Measurements from ENCODE around the gene CEBPB. TPM values are rescaled to one million over a fixed set of nuclear protein-coding genes. Genes with fewer than 3 reads are reported as not detected.
A peak's percentile ranks its signal among the peaks of the same experiment; 100 is the strongest.
"Not testable (repeated sequence)": the region's sequence is repeated elsewhere in the genome, so short reads cannot be mapped to it uniquely, and the experiment has no call there.

Gene CEBPB
- polyA plus RNA-seq, 4 donors = 4.0 to 8.5 (median 4.9) TPM

DNA sequence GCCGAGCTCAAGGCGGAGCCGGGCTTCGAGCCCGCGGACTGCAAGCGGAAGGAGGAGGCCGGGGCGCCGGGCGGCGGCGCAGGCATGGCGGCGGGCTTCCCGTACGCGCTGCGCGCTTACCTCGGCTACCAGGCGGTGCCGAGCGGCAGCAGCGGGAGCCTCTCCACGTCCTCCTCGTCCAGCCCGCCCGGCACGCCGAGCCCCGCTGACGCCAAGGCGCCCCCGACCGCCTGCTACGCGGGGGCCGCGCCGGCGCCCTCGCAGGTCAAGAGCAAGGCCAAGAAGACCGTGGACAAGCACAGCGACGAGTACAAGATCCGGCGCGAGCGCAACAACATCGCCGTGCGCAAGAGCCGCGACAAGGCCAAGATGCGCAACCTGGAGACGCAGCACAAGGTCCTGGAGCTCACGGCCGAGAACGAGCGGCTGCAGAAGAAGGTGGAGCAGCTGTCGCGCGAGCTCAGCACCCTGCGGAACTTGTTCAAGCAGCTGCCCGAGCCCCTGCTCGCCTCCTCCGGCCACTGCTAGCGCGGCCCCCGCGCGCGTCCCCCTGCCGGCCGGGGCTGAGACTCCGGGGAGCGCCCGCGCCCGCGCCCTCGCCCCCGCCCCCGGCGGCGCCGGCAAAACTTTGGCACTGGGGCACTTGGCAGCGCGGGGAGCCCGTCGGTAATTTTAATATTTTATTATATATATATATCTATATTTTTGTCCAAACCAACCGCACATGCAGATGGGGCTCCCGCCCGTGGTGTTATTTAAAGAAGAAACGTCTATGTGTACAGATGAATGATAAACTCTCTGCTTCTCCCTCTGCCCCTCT is 1.1 kb downstream of the CEBPB start:
- DNase-seq (ENCODE audit: low read depth in 4 of 4, low spot score in 2 of 4) = peak in 1 of 4 donors; percentile 62

DNA sequence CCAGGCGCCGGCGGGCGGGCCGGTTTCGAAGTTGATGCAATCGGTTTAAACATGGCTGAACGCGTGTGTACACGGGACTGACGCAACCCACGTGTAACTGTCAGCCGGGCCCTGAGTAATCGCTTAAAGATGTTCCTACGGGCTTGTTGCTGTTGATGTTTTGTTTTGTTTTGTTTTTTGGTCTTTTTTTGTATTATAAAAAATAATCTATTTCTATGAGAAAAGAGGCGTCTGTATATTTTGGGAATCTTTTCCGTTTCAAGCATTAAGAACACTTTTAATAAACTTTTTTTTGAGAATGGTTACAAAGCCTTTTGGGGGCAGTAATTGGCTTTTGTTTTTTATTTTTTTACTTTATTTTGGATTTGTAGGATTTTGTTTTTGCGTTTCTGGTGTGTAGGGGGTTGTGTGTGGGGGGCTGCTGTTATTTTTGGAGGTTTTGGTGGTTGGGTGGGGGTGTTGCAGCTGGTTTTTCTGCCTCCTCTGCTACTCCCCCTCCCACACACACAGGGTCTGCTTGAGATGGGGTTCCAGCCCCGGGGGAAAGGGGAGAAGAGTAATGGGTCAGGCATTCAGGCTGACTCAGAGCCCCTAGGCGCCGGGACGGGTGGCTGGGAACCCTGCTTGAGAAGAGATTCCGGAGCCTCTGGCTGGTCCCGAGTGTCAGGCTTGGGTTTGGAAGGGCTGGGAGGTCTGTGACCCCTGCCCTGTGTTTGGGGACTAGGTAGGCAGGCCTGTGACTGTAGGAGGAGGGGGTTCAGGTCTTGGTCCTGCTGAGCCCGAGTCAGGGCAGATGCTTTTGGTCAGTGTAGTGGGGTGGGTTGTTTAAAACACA is 2.0 kb downstream of the CEBPB start:
- peak in 2 of 4 donors; percentile 51 to 62 for DNase-seq (ENCODE audit: low read depth in 4 of 4, low spot score in 2 of 4)

DNA sequence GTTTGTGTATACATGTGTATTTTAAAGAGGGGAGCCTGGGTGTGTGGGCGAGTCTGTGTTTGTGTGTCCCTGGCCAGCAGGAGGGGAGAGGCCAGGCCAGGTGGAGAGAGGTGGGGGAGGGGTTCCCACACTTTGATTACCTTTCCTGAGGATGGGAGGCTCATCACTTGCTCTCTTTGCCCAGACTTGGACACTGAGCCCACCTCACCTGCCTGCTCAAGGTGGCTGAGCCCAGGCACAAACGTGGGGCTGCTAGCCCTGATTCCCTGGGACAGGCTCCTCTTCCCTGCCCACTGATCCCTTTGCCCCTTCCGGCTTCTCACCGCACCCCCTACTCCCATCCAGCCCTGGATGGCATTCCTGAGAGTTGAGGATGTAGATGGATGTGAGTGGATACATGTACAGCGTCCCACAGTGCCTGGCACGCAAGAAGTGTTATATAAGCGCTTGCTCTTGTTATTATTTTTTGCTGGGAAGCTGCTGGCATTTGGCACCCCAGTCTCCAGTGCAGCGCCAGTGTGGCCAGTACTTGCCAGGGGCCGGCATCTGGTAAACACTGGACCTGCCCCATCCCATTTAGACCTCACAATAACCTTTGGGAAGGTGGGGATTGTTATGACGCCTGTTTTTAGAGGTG is 2.7 kb downstream of the CEBPB start:
- DNase-seq (ENCODE audit: low read depth in 4 of 4, low spot score in 2 of 4) = no peak

DNA sequence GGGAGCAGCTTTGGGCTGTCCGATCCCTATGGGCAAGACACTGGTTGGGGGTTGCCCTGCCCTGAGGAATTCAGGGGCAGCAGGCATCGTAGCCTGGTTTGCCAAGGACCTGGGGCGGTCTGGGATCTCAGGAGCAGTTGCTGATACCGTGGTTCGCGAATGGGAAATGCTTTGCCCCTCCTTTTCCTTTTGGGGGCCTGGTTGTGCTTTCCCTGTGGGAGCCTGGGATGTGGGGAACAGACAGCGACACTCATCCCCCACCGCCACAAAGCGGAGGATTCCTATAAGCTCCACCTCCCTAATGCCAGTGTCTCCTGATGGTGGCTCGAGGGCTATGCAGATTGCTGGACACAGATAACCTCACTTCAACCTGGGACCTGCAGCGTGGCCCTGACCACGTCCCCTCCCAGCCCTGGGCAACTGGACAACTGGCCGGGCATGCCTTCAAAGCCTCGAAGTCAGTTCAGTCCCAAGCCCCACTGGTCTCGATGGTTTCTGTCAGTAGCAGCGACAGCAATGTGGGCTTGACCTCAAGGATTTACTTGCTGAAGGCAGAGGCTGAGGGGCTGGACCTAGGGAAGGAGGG is 3.3 kb downstream of the CEBPB start:
- no peak for DNase-seq (ENCODE audit: low read depth in 4 of 4, low spot score in 2 of 4)

DNA sequence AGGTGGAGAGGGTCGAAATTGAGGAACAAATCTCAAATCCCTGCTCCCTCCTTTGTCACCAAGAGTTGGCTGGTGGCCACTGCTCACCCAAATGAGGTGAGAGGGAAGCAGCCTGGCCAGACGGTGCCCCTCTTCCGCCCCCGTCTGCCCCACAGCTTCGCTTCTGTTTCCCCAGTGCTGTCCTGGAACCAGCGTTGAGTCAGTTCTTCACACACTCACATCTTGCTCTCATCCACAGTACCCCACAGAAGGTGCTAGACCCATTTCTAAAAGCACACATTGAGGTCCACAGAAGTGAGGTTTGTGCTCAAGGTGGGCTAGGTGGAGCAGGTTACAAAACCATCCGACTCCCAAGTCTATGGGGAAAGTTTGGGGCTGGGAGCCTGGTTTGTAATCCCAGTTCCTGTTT is 3.8 kb downstream of the CEBPB start:
- no peak for DNase-seq (ENCODE audit: low read depth in 4 of 4, low spot score in 2 of 4)

DNA sequence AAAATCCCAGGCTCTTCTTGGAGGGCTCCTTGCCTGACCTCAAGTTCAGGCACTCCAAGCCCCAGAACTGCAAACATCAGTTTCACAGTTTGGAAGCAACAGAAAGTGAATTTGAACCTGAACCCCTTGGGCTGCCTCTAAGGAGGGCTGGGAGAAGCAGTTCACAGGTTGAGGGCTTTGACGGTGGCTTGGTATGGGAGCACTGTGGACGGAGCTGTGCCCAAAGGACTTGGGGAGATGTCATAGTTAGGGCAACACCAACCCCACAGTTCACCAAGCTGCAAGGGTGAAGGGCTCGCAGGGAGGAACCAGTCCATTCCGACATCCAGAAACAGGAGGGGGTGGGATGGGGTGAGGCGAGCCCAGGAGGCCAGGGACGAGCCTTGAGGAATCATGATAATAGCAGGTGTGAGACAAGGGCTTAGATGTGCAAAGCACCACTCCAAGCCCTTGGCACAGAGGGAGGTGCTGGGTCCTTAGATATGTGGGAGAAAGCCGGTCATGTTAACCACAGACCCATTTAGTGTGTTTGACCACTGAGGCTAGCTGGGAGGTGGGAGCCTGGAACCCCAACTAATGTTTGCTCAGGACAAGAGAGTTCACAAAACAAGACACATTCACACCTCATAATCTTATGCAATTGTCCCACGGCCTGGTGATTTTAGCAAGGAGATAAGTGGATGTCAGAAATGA is 4.3 kb downstream of the CEBPB start:
- DNase-seq (ENCODE audit: low read depth in 4 of 4, low spot score in 2 of 4) = no peak

DNA sequence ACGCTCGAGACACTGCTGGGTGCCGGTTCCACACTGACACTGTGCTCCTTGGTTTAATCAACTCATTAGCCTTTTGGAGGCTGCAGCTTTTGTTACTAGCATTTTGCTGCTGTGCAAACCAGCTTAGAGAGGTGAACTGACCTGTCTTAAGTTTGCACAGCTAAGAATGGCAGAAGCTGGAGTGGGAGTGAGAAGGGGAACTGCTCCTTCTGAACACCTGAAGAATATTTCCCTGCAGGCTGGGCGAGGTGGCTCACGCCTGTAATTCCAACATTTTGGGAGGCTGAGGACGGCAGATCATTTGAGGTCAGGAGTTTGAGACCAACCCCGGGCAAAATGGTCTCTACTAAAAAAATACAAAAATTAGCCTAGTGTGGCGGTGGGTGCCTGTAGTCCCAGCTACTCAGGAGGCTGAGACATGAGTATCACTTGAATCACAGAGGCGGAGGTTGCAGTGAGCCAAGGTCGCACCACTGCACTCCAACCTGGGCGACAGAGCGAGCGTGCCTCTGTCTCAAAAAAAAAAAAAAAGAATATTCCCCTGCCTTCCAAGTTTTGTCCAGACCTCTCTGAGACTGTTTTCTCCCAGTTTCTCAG is 5.0 kb downstream of the CEBPB start:
- DNase-seq (ENCODE audit: low read depth in 4 of 4, low spot score in 2 of 4) = no peak

DNA sequence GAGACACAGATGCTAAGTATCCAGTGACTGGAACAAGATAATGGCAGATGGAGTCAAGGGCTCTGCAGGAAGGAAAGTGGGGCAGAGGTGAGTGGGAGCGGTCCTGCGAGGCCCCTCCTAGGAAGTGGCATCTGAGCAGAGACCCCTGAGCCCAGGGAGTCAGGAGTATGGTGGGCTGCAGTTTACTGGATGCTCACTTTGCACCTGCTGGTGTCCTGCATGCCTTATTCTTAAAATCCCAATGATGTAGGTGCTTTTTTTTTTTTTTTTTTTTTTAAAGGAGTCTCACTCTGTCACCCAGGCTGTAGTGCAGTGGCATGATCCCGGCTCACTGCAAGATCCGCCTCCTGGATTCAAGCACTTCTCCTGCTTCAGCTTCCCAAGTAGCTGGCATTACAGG is 5.6 kb downstream of the CEBPB start:
- DNase-seq (ENCODE audit: low read depth in 4 of 4, low spot score in 2 of 4) = no peak

DNA sequence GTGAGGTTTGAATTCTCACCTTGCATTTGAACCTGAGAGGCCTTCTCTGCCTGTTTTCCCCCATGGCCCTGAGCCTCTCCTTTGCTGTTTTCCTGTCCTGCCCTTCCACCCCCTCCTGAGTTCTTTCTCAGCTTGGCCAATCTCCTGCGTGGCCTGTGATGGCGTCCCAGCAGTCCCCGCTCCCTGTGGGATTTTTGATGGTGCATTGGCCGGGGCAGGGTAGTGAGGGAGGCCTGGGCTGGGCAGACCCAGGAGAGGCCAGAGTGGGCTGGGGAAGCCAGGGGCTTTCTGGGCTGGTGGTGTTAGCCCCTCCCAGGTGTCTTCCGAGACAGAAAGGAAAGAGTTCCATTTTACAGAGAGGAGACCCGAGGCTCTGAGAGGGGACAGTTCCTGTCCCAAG is 6.3 kb downstream of the CEBPB start:
- no peak for DNase-seq (ENCODE audit: low read depth in 4 of 4, low spot score in 2 of 4)

DNA sequence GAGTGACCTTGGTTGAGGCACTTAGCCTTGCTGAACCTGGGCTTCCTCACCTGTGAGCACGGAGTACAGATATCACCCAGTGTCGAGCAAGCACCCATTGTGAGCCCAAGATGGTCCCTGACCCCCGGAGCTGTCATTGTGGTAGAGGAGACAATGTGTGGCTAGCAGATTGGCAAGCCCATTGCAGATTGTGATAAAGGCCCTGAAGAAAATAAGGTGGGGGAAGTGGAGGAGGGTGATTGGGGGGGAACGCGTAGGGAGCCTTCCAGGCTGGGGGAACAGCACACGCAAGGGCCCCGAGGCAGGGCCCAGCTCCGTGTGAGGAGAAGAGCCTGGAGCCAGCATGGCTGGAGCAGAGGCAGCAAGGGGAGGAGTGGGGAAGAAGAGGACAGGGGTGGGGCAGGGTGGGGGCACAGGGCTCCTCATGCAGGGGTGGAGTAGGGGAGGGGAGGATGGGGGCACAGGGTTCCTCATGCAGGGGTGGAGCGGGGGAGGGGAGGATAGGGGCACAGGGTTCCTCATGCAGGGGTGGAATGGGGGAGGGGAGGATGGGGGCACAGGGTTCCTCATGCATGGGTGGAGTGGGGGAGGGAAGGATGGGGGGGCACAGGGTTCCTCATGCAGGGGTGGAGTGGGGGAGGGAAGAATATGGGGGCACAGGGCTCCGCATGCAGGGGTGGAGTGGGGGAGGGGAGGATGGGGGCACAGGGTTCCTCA is 7.0 kb downstream of the CEBPB start:
- no peak for DNase-seq (ENCODE audit: low read depth in 4 of 4, low spot score in 2 of 4)

DNA sequence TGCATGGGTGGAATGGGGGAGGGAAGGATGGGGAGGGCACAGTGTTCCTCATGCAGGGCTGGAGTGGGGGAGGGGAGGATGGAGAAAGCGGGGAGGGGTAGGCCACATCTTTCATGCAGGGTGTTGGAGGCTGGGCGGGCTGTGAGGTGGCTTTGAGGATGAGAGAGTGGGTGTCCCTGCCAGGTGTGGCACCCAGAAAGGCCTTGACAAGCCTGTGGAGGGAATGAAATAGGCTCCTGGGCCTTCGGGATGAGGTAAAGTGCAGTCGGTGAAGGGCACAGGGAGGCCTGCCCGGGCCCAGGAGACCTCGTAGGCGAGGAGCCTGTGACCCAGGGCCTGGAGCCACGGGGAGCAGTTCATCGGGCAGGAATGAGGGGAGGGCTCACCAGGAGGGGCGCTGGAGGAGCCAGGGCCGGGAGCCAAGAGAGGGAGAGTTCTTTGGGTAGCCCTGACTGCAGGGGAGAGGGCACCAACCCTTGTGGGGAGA is 7.6 kb downstream of the CEBPB start:
- DNase-seq (ENCODE audit: low read depth in 4 of 4, low spot score in 2 of 4) = no peak

DNA sequence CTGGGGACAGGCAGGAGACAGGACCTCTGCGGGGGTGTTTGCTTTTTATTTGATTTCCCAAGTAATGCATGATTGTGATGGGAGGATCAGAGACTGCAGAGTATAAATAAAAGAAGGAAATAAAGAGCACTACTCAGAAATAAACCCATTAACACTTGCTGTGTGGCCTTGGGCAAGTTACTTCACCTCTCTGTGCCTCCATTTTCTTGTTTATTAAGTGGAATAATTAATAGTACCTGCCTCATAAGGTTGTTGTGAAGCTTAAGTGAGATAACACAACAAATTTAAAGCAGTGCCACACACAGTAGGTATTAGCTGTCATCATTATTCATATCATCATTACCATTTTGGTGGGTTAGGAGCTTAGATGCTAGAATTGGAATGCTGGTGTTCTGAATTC is 8.1 kb downstream of the CEBPB start:
- DNase-seq (ENCODE audit: low read depth in 4 of 4, low spot score in 2 of 4) = no peak

DNA sequence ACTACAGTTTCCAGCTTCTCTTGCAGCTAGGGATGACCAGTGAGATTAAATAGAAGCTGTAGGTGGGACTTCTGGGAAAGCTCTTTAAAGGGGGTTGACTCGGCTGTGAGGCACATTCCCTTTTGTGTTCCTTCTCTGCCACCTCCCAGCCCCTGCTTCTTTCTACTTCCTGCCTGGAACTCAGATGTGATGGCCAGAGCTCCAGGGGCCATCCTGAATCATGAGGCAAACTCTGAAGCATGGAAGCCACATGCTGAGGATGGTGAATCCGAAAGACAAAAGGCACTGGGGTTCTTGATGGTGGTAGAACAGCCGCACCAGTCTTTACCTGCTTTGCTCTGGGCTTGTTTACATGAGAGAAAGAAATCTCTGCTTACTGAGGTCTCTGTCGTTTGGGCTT is 9.1 kb downstream of the CEBPB start:
- DNase-seq (ENCODE audit: low read depth in 4 of 4, low spot score in 2 of 4) = no peak

DNA sequence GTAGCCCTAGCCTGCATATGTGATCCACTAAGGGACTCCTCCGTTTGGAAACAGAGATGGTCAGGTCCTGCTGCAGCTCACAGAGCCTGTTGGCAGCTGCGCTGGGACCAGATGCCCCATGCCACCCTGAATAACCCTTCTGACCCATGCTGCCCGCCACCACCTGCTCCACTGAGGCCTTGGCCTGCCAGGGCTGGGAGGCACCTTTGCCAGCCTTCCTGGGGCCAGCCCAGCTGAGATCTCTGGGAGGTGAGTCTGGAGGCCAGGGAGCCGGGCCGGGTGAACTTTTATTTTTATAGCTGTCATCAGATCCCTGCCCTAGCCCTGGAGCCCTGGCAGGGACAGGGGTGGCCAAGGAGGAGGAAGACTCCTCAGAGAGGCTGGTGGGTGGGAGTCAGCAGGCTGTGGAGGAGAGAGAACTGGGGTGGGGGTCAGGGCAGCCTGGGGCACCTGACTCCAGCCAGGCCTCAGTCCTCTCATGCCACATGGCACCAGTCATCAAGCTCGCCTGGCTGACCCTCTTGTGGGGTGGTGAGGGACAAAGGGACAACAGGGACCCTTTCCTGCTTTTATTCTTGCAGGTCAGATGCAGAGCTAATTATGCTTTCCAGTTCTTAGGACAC is 10.0 kb downstream of the CEBPB start:
- DNase-seq (ENCODE audit: low read depth in 4 of 4, low spot score in 2 of 4) = no peak

DNA sequence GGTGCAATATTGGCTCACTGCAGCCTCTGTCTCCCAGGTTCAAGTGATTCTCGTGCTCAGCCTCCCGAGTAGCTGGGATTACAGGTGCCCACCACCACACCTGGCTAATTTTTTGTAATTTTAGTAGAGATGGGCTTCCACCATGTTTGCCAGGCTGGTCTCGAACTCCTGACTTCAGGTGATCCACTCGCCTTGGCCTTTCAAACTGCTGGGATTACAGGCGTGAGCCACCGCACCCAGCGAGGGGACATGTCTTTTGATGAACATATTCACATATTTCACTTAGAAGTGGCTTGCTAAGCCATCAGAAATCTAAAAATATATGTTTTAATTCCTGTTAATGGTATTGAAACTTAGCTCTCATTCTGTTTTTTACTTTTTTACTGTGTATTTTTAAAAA is 11.1 kb downstream of the CEBPB start:
- not testable (repeated sequence) for DNase-seq (ENCODE audit: low read depth in 4 of 4, low spot score in 2 of 4)

DNA sequence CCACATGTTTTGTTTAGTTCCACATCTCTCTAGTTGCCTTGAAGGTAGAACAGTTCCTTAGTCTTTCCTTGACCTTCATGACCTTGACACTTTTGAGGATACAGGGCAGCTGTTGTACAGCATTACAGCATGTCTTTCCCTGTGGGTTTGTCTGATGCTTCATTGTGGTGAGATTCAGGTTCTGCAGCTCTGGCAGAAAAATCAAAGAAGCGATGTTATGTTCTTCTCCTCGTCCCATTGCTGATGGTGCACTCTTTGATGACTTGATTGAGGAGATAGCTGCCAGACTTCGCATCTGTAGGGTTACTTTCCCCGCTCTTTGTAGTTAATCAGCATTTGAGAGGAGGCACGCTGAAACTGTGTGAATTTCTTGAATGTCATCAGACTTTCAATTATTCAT is 12.0 kb downstream of the CEBPB start:
- DNase-seq (ENCODE audit: low read depth in 4 of 4, low spot score in 2 of 4) = no peak

DNA sequence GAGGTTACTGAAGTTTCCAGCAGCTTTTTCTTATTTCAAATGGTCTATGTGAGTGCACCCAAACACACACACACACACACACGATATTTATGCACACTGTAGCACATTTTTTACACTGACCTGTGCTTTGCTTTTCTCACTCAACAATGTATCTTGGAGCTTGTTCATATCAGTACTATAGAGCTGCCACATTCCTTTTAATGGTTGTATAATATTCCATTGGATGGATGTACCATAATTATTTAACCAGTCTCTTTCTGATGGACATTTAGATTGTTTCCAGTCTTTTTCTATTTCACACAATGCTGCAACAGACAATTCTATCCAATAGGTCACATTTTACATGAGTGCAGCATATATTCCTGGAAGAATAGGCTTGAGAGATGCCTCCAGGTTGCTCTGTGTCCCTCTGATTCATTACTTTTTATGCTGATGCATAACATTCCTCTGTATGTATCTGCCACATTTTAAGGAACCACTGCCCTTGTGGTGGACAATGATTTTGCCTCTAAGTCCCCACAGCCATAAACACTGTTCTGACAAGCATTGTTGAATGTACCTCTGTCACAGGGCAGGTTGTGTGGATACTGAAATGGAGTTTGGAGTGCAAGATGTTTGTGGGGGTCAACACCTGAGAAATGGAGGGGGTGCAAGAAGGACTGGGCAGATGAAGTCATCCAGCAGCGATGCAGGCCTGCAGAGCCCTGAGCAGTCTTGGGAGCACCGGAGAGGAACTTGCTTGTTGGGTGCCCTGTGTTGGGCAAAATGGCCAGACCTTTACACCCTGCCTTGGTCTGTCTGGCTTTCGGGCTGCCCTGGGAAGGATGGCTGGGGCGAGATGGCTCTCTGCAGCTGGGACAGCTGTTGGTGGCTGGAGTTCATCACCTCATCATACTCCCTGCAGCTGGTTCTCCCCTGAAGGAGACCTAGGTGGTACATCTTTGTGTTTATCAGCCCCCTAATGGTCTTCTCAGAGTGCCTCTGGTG is 13.6 kb downstream of the CEBPB start:
- no peak for DNase-seq (ENCODE audit: low read depth in 4 of 4, low spot score in 2 of 4)

DNA sequence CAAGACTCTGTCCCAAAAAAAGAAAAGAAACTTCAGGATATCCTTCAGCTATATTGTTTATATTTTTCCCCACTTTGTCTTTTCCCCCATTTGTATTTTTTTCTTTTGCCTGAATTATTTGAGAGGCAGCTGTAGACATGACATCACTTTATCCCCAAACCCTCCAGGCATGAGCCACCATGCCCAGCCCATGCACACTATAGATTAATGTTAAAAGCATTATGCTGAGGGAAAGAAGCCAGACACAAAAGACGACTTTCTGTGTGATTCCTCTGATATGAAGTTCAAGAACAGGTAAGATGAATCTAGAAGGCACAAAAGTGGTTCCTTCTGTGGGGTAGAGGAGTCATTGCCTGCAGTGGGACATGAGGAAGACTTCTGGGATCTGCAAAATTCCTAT is 16.4 kb downstream of the CEBPB start:
- DNase-seq (ENCODE audit: low read depth in 4 of 4, low spot score in 2 of 4) = no peak
